HG03378 (cell line): ENCODE results near the gene CLIC2.
A peak's percentile ranks its signal among the peaks of the same experiment; 100 is the strongest.
"Not testable (repeated sequence)": the region's sequence is repeated elsewhere in the genome, so short reads cannot be mapped to it uniquely, and the experiment has no call there.

Source experiments
- ATAC-seq: cut with Tn5 transposase; IDR thresholded peaks from one replicate; pipeline ENCODE4 v1.9.1; 2021; ENCODE audit warnings: mild to moderate bottlenecking, moderate library complexity; ENCODE audit not compliant: unreplicated experiment

The CLIC2 gene

DNA sequence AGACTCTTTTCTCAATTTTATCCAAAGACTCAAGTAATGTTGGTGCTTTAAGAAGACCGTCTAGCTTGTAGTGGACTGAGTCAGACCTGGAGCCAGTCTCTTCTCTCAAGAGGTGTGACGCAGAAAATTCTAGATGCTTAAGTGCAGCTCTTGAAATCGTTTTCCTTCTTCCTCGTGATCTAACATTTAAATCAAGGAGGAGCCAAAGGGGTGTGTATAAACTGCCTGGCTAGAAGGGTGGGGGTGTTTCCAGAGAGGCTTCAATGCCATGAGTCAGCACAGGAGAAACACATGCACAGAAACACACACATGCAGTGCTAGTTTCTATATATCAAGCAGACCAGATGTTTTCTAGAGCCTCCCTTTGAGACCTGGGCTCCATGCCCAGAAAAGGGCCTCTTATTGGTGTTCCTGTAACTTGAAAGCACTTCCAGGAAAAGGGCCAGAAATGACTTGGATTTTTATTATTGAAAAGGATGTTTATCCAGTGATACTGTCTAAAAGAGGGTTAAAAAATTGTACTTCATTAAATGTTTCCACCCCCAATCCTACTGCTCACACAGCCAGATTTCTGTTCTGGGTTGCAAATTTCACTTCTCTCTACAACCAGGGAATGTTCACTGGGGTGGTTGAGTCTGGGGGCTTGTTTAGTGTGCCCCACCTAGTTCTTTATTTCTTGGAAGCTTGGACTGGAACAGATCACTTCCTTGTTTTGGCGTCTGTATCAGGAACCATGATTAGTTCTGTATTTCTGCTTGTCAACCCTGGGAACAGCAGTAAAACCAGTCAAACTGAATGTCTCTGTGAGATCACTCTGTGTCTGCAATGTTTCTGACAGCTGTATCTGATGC, at the start of gene CLIC2:
TSS of gene CLIC2 (minus strand) at position 129 of the 851 bp plus-strand sequence. CDS start 187 bp downstream, outside the sequence.
- no peak for ATAC-seq

DNA sequence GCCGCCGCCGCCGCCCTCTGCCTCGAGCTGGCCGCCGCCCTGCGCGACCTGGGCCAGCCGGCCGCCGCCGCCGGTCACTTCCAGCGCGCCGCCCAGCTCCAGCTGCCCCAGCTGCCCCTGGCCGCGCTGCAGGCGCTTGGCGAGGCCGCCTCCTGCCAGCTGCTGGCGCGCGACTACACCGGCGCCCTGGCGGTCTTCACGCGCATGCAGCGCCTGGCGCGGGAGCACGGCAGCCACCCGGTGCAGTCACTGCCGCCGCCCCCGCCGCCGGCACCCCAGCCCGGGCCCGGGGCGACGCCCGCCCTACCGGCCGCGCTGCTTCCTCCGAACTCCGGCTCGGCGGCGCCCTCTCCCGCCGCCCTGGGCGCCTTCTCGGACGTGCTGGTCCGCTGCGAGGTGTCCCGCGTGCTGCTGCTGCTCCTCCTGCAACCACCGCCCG, 48.1 kb upstream of the CLIC2 start:
- ATAC-seq, result peak; percentile 30

DNA sequence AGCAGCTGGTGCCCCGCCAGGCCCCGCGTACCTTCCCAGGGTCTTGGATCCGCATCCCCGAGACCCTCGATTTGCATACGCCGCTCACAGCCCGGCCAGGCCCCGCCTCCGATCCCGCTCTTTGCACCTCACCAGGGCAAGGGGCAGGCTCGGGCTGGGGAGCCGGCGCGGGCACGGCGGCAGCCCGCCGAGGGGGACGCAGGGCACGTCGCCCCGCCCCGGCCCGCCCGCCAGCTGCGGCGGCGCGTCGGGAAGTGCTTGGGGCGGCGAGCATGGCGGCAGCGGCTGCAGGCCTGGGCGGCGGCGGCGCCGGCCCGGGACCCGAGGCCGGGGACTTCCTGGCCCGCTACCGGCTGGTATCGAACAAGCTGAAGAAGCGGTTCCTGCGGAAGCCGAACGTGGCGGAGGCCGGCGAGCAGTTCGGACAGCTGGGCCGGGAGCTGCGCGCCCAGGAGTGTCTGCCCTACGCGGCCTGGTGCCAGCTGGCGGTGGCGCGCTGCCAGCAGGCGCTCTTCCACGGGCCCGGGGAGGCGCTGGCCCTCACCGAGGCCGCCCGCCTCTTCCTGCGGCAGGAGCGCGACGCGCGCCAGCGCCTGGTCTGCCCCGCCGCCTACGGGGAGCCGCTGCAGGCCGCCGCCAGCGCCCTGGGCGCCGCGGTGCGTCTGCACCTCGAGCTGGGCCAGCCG, 47.6 kb upstream of the CLIC2 start, which contains the start of gene F8A2:
TSS of gene F8A2 (plus strand) at position 253 of the 686 bp plus-strand sequence. CDS start at position 273, 20 bp downstream.
- ATAC-seq, result peak; percentile 67

DNA sequence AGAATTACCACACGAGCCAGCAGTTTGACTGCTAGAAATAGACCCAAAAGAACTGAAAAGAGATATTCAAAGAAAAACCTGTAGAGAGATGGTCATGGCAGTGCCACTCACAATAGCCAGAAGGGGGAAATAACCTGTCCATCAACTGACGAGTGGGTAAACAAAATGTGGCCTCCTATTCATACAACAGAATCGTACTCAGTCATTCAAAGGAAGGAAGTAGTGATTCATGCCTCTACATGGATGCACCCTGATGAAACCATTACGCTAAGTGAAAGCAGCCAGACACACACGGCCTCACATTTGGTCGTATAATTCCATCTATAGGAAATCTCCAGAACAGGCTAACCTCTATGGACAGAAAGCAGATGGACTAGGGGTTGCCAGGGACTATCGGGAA, 45.4 kb upstream of the CLIC2 start:
- not testable (repeated sequence) for ATAC-seq

DNA sequence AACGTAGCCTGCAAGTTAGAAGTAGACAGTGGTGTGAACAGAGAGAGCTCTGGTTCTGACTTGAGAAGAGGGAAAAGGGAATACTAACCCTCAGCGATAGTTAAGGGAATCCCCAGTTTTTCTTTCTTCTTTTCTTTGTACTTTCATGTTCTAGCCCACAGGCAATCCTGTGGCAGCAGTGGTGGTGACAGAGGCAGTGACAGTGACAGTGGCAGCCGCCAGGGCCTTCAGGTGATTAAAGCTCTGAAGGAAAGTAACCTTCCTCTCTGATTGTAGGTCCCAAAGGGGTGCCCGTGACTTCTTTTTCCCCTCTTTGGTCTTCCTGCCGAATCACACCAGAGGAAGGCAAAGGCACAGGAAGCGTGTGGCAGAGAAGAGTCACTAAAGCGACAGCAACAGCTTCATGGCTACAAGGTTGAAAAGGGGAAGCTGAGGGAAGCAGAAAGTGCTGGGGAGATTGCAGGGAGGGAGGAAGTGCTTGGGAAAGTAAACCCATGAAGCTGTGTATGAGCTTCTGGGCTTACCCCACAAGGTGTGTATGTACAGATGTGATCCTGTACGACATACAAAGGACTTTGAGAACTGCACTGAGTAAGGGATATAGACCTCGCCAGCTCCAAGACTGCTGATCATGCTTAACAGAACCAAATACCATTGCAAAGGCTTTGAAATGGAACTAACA, 39.5 kb upstream of the CLIC2 start:
- peak; percentile 67 for ATAC-seq

DNA sequence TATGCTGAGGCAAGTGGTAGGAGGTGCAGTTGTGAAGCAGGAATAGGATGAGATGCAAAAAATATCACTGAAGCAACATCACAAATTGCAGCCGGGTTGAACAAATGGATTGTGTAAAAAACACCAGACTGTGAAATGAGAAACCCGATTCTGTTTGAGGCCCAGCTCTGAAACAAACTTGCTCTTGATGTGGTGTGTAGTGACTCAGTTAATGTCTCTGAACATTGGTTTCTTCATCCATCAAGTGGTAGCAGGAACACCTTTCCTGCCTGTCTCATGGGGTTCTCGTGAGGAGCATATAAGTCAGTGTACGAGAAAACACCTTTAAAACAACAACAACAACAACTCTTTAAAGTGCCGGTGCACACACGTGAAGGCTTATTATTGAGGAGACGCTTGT, 29.3 kb upstream of the CLIC2 start:
- not testable (repeated sequence) for ATAC-seq

DNA sequence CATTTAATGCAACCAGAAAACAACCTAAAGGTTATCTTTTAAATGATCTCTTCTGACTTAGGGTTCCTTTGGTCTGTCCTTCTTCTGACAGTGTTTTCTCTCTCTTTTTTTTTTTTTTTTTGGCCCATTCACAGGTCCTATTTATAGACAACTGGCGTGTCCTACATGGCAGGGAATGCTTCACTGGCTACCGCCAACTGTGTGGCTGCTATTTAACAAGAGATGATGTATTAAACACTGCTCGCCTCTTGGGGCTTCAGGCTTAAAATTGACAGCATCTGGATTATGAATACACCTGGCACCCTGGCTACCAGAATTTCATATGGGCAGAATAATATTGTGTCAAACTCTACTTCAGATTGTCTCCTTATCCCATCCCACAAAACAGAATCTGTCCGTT, 15.0 kb upstream of the CLIC2 start:
- not testable (repeated sequence) for ATAC-seq

DNA sequence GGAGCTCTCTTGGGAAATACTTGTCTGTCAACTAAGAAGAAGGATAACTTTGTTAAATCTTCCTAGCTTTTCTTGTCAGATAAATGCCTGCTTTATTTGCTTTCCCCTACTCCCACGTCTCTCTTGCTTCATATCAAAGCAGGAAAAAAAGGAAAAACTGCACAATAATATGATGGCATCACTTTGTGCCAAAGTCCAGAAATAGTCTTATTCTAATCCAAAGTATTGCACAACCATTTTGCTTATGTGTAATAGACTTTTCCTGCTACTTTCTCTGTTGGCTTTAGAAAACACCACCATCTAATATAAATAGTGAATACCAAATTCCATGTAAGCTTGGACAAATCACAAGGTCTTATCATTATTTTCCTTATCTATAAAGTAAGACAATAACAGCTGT, 11.3 kb upstream of the CLIC2 start:
- ATAC-seq, result not testable (repeated sequence)

DNA sequence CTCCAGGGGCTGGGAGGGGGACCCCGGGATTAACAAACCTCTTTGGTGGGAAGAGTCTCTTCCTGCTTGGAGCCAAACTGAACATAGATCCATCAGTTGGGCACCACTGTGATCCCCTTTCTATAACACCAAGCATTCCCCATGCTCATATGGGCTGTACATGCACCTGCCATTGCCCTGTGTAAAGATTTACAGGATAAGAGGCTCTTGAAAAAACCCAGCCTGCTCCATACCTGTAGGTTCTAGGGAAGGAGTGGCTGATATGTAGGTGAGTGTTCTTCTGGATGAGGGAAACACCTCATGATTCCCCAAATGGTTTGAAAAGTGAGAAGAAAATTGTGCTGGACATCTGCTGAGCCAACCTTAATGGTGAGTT, 911 bp upstream of the CLIC2 start:
- not testable (repeated sequence) for ATAC-seq

DNA sequence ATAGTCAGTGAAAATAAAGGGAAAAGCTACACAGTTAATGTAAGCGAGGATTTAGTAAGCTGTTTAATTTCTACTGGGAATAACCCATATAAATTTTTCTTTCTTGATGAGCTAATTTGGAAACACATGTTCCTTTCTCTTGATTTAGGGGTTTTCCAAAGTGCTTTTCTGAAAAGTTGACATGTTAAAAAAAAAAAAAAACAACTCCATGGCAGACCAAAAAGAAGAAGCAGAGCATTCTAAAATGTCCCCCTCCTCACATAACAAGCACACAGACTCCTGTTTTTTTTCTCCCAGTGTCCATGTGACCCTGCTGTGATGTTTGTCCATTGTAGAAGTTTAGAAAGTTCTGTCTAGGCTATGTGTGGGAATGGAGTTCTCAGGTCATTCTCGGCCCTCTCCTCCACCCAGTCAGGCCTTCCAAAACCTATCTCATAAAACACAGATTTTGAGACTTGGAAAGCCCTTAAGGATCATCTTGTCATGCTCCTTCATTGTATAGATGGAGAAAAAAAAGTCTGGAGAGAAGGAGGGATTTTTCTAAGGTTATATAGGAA, 792 bp downstream of the CLIC2 start:
- ATAC-seq, result no peak

DNA sequence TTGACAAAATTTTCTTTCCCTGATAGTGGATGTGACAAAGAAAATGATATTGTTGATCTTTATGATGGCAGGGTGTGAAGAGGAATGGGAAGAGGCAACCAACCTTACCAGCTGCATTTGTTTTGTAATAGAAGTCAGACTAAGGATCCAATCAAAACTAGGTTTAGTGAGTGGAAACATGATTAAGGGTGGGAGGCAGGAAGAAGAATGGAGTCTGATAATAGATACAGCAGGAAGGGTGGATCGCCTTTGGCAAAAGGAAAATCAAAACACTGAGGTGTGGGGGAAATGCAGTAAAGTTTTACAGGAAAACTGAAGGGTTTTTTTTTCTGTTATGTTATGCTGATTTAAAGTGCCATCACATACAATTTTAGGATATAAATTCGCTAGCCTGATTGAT, 3.4 kb downstream of the CLIC2 start:
- ATAC-seq, result no peak

DNA sequence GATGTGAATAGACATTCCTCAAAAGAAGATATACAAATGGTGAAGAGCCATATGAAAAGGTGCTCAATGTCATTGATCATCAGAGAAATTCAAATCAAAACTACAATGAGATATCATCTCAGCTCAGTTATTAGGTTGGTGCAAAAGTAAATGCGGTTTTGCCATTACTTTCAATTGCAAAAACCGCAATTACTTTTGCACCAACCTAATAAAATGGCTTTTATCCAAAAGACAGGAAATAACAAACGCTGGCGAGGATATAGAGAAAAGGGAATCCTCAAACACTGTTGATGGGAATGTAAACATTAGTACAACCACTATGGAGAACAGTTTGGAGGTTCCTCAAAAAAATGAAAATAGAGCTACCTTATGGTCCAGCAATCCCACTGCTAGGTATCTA, 5.1 kb downstream of the CLIC2 start:
- no peak for ATAC-seq

DNA sequence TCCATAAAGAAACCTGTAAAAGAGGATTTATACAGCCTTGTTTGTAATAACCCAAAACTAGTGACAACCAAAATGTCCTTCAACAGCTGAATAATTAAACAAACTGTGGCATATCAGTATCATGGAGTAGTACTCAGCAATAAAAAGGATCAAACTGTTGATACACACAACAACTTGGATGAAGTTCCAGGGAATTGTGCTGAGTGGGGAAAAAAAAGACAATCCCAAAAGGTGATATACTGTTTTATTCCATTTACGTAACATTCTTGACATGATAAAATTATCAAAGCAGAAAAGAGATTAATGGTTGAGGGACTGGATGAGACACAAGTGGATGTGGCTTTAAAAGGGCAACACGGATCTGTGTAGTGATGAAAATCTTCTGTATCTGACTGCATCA, 7.8 kb downstream of the CLIC2 start:
- ATAC-seq, result no peak

DNA sequence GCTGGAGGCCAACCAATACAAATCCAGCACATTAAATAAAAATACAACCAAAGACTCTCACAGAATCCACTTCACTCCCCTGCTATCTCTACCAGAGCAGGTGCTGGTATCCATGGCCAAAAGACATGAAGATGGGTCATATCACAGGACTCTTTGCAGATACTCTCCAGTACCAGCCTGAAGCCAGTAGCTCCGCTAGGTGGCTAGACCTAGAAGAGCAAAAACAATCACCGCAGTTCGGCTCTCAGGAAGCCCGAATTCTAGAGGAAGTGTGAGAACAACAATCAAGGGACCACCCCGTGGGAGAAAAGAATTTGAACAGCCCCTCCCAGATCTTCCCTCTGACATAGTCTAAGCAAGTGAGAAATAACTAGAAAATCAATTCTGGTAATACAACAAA, 20.2 kb downstream of the CLIC2 start:
- ATAC-seq, result no peak

DNA sequence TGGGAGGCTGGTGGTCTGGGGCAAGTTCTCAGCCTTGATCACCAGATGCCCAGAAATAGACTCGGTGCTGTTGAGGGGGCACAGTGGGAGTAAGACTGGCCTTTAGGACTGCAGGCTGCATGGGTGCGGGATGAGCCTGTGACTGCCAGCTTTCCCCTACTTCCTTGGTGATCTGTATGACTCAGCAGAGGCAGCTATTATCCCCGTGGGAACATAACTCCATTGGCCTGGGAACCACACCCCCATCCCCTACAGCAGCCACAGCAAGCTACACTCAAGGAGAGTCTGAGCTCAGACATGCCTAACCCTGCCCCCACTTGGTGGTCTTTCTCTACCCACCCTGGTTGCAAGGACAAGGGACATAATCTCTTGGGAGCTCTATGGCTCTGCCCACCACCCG, 20.6 kb downstream of the CLIC2 start:
- ATAC-seq, result no peak

DNA sequence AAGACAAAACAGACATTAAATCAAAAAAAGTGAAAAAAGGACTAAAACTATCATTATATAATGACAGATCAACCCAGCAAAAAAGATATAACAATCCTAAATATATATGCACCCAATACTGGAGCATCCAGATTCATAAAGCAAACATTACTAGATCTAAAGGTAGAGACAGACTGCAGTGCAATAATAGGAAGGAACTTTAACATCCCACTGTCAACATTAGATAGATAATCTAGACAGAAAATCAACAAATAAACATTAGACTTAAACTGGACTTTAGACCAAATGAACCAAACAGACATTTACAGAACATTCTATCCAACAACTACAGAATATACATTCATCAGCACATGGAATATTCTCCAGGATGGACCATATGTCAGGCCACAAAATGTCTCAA, 40.6 kb downstream of the CLIC2 start:
- no peak for ATAC-seq

DNA sequence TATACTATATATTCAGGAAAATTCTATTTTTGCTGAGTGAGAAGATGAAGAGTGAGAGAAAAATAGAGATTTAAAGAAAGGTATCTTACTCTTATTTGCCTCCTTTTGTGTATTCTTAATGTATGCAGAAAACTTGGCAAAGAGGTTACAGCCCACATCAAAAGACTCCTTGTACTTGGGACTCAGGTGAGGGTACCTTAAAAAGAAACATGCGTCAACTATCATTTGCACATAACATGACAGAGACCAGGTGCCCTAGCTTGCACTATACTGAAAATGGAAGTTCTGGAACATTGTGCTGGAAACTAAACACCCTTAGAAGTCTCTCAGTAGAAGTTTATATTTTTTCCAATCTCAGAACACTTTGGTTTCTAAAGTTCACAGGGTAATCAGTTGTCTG, 54.5 kb downstream of the CLIC2 start:
- ATAC-seq, result no peak

DNA sequence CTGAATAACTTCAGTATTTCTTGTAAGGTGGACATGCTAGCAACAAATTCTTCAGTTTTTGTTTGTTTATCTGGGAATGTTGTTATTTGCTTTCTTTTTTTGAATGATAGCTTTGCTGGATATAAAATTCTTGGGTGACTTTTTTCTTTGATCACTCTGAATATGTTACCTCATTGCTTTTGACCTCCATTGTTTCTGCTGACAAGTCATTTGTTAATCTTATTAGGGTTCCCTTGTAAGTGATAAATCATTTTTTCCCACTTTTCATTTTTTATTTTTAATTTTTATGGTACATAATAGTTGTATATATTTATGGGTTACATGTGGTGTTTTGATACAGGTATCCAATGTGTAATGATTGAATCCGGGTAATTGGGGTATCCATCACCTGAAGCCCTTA, 63.4 kb downstream of the CLIC2 start:
- no peak for ATAC-seq

DNA sequence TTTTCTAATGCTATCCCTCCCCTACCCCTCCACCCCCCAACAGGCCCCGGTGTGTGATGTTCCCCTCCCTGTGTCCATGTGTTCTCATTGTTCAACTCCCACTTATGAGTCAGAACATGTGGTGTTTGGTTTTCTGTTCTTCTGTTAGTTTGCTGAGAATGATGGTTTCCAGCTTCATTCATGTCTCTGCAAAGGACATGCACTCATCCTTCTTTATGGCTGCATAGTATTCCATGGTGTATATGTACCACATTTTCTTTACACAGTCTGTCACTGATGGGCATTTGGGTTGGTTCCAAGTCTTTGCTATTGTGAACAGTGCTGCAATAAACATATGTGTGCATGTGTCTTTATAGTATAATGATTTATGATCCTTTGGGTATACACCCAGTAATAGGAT, 66.4 kb downstream of the CLIC2 start:
- ATAC-seq, result not testable (repeated sequence)

DNA sequence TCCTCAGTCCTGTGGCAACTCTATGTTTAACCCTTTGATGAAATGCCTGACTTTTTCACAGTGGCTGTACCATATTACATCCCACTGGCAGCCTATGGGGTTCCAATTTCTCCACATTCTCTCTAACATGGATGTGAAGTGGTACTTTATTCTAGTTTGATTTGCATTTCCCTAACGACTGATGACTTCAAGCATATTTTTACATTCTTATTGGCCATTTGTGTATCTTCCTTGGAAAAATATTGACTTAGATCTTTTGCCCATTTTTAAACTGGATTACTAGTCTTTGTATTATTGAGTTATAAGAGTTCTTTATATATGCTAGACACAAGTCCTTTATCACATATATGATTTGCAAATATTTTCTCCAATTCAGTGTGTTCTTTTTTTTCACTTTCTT, 68.0 kb downstream of the CLIC2 start:
- ATAC-seq, result no peak
